WERI-Rb-1 (cell line): ENCODE results near the gene PRKAR2B.

Source experiments
- DNase-seq: peaks from one replicate; pipeline ENCODE4 v3.0.0-alpha.2; 2020
- H3K27ac ChIP-seq: fragments of 250-450 bp; sonication (Bioruptor Pico); 2 replicates; pipeline ENCODE4 v1.5.1; 2020; ENCODE audit warnings: mild to moderate bottlenecking, moderate library complexity
- H3K27me3 ChIP-seq: fragments of 250-450 bp; sonication (Bioruptor Pico); 2 replicates; pipeline ENCODE4 v1.5.1; 2021; ENCODE audit warnings: mild to moderate bottlenecking, low read depth, moderate library complexity; ENCODE audit not compliant: insufficient read depth, severe bottlenecking
- H3K36me3 ChIP-seq: fragments of 250-450 bp; sonication (Bioruptor Pico); 2 replicates; pipeline ENCODE4 v1.5.1; 2020; ENCODE audit warnings: mild to moderate bottlenecking, moderate library complexity
- H3K4me3 ChIP-seq: 2 replicates; pipeline ENCODE4 v1.5.1; 2011; ENCODE audit warnings: low read depth, mild to moderate bottlenecking, control low read depth, low read length
- H3K9me3 ChIP-seq: fragments of 250-450 bp; sonication (Bioruptor Pico); 2 replicates; pipeline ENCODE4 v1.5.1; 2021; ENCODE audit warnings: mild to moderate bottlenecking, moderate library complexity; ENCODE audit not compliant: severe bottlenecking
- CTCF ChIP-seq: IDR thresholded peaks from 2 replicates; pipeline ENCODE4 v1.5.1; 2011; ENCODE audit warnings: low read depth, mild to moderate bottlenecking, control low read depth, inconsistent platforms, low read length

PRKAR2B gene

GRCh38 chr7:107206706-107207105 is 162.2 kb downstream of the PRKAR2B start:
- H3K27me3 ChIP-seq: no peaks in the 10 kb centered on the region
- no peak overlapping the region for H3K27ac ChIP-seq
- no peak for DNase-seq
- TF ChIP-seq CTCF: no peak
- H3K4me3 ChIP-seq: no peak overlapping the region
- H3K9me3 ChIP-seq: no peaks in the 10 kb centered on the region
- H3K36me3 ChIP-seq: peaks cover 5% of the 10 kb centered on the region

- H3K9me3 ChIP-seq: no peaks in the 10 kb centered on the region
- no peaks in the 10 kb centered on the region for H3K27me3 ChIP-seq
- no peak for DNase-seq
- no peak for TF ChIP-seq CTCF
- no peak overlapping the region for H3K4me3 ChIP-seq
- no peak overlapping the region for H3K27ac ChIP-seq
- peaks cover 5% of the 10 kb centered on the region for H3K36me3 ChIP-seq
These were observed 163.0 kb downstream of the PRKAR2B start for GRCh38 chr7:107207459-107207858.

GRCh38 chr7:107208024-107208521 is 163.6 kb downstream of the PRKAR2B start:
- no peak overlapping the region for H3K4me3 ChIP-seq
- no peak for TF ChIP-seq CTCF
- no peak overlapping the region for H3K27ac ChIP-seq
- DNase-seq: no peak
- H3K36me3 ChIP-seq: peaks cover 5% of the 10 kb centered on the region
- H3K27me3 ChIP-seq: no peaks in the 10 kb centered on the region
- no peaks in the 10 kb centered on the region for H3K9me3 ChIP-seq

GRCh38 chr7:107208563-107208962 is 164.1 kb downstream of the PRKAR2B start:
- no peak for DNase-seq
- no peak for TF ChIP-seq CTCF
- no peak overlapping the region for H3K4me3 ChIP-seq
- H3K27me3 ChIP-seq: no peaks in the 10 kb centered on the region
- H3K36me3 ChIP-seq: peaks cover 5% of the 10 kb centered on the region
- H3K9me3 ChIP-seq: no peaks in the 10 kb centered on the region
- no peak overlapping the region for H3K27ac ChIP-seq

- DNase-seq: no peak
- Histone ChIP-seq H3K27ac (no peak overlapping the region), H3K4me3 (no peak overlapping the region), H3K27me3 (no peaks in the 10 kb centered on the region), H3K36me3 (peaks cover 2% of the 10 kb centered on the region; the same call in 1 of the 2 replicates), H3K9me3 (no peaks in the 10 kb centered on the region)
- no peak for TF ChIP-seq CTCF
These were observed 165.1 kb downstream of the PRKAR2B start for GRCh38 chr7:107209565-107209964.

- Histone ChIP-seq H3K27ac (no peak overlapping the region), H3K9me3 (no peaks in the 10 kb centered on the region), H3K4me3 (no peak overlapping the region), H3K36me3 (peaks cover 2% of the 10 kb centered on the region; the same call in 1 of the 2 replicates), H3K27me3 (no peaks in the 10 kb centered on the region)
- no peak for DNase-seq
- no peak for TF ChIP-seq CTCF
These were observed 165.9 kb downstream of the PRKAR2B start for GRCh38 chr7:107210400-107210799.
